ENCODE results near the gene MRPL58.

DNA sequence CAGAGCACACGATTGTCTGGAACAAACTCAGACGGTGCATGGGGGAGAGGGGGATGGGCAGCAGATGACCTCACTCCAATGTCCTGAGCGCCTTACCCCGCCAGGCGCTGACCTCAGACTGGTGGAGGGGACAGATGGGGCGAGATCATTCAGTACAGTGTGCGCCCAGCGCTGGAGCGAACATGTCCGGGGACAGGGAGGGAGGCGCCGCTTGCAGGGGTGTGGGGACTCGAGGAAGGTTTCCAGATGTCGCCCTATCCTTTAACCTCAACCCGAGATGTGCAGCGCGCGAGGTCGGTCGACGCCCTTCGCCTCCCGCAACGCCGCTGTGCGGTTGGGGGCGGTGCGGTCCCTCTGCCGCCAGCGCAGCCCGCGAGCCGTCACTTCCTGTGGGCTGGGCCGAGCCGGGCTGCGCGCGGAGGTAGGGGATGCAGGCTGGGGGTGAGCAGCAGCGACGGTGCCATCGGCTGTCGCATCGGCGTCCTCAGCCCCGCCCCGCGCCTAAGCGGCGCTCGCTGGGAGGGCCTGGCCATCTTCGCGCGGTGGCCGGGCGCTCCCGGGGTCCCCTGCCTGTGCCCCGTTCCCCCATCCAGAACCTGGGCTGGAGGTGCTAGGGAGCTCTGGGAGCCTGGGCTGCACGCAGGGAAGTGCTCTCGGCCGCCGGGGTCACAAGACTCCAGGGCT lies 30.3 kb upstream of the MRPL58 start:
- TF ChIP-seq CTCF (IDR thresholded peaks at IDR 0.05) (peak in 1 of 5 experiments; percentile 37), POLR2AphosphoS5 (IDR thresholded peaks at IDR 0.05) (peak; percentile 61 to 75 (median 64)), POLR2A (IDR thresholded peaks at IDR 0.05) (peak; percentile 65)

All from transverse colon (tissue), 4 donors.